RPMI8226 (cell line): ENCODE results near the gene CASP2.
"Not testable (repeated sequence)": the region's sequence is repeated elsewhere in the genome, so short reads cannot be mapped to it uniquely, and the experiment has no call there.

ENCODE experiments used
- DNase-seq: peaks from one replicate; pipeline ENCODE4 v3.0.0-alpha.2; 2015

Gene CASP2

GRCh38 chr7:143265017-143265693, 23.0 kb upstream of the CASP2 start:
- DNase-seq: no peak

GRCh38 chr7:143269251-143269650, 18.9 kb upstream of the CASP2 start:
- no peak for DNase-seq

GRCh38 chr7:143271240-143271639, 16.9 kb upstream of the CASP2 start:
- no peak for DNase-seq

- no peak for DNase-seq
Measured at GRCh38 chr7:143272871-143273270, 15.3 kb upstream of the CASP2 start.

- no peak for DNase-seq
Measured at GRCh38 chr7:143279186-143280098, 8.7 kb upstream of the CASP2 start.

GRCh38 chr7:143280160-143280559, 8.0 kb upstream of the CASP2 start:
- DNase-seq: no peak

GRCh38 chr7:143280566-143280965, 7.6 kb upstream of the CASP2 start:
- no peak for DNase-seq

- DNase-seq: no peak
Measured at GRCh38 chr7:143281529-143281928, 6.6 kb upstream of the CASP2 start.

GRCh38 chr7:143282124-143282523, 6.0 kb upstream of the CASP2 start:
- DNase-seq: no peak

- no peak for DNase-seq
Measured at GRCh38 chr7:143283381-143283780, 4.8 kb upstream of the CASP2 start.

GRCh38 chr7:143284591-143285469, 3.3 kb upstream of the CASP2 start, which contains the start of gene TMEM139:
TMEM139 (plus strand) TSS chr7:143284958; CDS start chr7:143285958, 1,000 bp downstream.
- no peak for DNase-seq

- DNase-seq: no peak
Measured at GRCh38 chr7:143285470-143285778, 2.7 kb upstream of the CASP2 start.

GRCh38 chr7:143285806-143286521, 2.2 kb upstream of the CASP2 start:
- DNase-seq: no peak

- no peak for DNase-seq
Measured at GRCh38 chr7:143286522-143286890, 1.6 kb upstream of the CASP2 start.

GRCh38 chr7:143287339-143287934, 714 bp upstream of the CASP2 start:
- DNase-seq: no peak

- peak; percentile 31 for DNase-seq
Measured at GRCh38 chr7:143288836-143289235, 685 bp downstream of the CASP2 start.

- DNase-seq: no peak
Measured at GRCh38 chr7:143289421-143289820, 1.3 kb downstream of the CASP2 start.

GRCh38 chr7:143289888-143290287, 1.7 kb downstream of the CASP2 start:
- DNase-seq: not testable (repeated sequence)

- DNase-seq: no peak
Measured at GRCh38 chr7:143290293-143290692, 2.1 kb downstream of the CASP2 start.

- DNase-seq: no peak
Measured at GRCh38 chr7:143292876-143293275, 4.7 kb downstream of the CASP2 start.

GRCh38 chr7:143295870-143296269, 7.7 kb downstream of the CASP2 start:
- no peak for DNase-seq

GRCh38 chr7:143296686-143297085, 8.5 kb downstream of the CASP2 start:
- no peak for DNase-seq
